GM19238 (cell line): ENCODE measurements around the gene SEPHS2.
"Not testable (repeated sequence)": the region's sequence is repeated elsewhere in the genome, so short reads cannot be mapped to it uniquely, and the experiment has no call there.

Experiments
- DNase-seq: peaks from one replicate; pipeline ENCODE4 v3.0.0; 2011; ENCODE audit warnings: low spot score; ENCODE audit not compliant: insufficient read length

SEPHS2 gene

DNA sequence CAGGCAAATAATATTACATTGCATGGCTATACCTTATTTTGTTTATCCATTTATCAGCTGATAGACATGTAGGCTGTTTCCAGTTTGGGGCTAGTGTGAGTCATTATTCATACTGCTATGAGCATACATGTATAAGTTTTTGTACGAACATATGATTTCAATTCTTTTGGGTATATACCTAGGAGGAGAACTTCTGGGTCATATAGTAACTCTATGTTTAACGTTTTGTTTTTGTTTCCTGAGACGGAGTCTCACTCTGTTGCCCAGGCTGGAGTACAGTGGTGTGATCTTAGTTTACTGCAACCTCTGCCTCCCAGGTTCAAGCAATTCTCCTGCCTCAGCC is 24.5 kb upstream of the SEPHS2 start:
- DNase-seq = no peak

DNA sequence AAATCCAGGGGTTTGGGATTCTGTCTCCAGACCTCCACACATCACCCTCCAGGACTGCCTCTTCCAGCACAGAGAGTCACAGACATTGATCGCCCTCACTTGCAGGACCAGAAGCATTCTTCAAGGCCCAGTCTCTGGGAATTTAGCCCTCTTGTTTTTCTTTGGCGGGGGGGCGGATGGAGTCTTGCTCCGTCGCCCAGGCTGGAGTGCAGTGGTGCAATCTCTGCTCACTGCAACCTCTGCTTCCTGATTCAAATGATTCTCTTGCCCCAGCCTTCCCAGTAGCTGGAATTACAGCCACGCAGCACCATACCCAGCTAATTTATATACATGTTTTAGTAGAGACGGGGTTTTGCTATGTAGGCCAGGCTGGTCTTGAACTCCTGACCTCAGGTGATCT is 18.4 kb upstream of the SEPHS2 start:
- no peak for DNase-seq

DNA sequence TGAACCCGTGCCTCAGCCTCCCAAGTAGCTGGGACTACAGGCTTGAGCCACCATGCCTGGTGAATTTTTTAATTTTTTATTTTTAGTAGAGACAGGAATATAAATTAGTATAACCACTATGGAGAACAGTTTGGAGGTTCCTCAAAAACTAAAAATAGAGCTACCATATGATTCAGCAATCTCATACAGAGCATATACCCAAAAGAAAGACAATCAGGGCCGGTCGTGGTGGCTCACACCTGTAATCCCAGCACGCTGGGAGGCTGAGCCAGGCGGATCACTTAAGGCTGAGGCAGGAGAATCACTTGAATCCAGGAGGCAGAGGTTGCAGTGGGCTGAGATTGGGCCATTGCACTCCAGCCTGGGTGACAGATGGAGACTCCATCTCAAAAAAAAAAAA is 15.8 kb upstream of the SEPHS2 start:
- DNase-seq = not testable (repeated sequence)

DNA sequence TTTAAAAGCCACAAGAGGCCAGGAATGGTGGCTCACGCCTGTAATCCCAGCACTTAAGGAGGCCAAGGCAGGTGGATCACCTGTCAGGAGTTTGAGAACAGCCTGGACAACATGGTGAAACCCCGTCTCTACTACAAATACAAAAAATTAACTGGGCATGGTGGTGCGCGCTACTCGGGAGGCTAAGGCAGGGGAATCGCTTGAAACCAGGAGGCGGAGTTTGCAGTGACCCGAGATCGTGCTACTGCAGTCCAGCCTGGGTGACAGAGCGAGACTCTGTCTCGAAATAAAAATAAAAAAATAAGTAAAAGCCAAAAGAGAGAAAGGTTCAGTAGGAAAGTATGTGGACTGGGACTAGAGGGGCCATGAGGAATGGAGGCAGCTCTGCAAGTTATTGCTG is 13.8 kb upstream of the SEPHS2 start:
- DNase-seq = no peak

DNA sequence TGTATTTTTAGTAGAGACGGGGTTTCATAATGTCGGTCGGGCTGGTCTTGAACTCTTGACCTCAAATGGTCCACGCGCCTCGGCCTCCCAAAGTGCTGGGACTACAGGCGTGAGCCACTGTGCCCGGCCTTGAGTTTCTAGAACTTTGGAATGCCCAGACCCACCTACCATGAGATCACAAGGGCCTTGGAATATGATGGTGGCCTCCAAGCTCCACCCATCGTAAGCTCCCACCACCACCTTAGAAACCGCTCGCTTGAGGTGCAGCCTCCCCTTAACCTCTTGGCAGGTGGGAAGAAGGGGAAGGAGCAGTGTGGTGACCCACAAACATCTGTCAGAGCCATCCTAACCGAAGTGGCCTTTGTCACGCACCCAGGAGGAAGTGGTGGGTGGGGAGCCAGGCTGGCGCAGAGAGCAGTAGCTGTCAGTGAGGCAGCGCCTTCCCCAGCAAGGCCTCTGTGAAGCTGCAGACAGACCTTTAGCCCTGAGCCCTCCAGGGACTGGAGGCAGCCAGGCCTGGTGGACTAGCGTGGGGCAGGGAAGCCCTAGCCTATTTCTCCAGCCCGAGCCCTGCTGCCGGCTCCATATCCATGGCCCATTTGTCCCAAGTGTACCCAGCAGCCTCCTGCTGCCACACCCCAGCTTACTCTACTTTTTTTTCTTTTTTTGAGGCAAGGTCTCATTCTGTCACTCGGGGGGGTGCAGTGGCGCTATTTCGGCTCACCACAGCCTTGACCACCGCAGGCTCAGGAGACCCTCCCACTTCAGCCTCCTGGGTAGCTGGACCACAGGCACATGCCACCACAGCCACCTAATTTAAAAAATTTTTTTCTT is 13.1 kb upstream of the SEPHS2 start:
- peak; percentile 54 for DNase-seq

DNA sequence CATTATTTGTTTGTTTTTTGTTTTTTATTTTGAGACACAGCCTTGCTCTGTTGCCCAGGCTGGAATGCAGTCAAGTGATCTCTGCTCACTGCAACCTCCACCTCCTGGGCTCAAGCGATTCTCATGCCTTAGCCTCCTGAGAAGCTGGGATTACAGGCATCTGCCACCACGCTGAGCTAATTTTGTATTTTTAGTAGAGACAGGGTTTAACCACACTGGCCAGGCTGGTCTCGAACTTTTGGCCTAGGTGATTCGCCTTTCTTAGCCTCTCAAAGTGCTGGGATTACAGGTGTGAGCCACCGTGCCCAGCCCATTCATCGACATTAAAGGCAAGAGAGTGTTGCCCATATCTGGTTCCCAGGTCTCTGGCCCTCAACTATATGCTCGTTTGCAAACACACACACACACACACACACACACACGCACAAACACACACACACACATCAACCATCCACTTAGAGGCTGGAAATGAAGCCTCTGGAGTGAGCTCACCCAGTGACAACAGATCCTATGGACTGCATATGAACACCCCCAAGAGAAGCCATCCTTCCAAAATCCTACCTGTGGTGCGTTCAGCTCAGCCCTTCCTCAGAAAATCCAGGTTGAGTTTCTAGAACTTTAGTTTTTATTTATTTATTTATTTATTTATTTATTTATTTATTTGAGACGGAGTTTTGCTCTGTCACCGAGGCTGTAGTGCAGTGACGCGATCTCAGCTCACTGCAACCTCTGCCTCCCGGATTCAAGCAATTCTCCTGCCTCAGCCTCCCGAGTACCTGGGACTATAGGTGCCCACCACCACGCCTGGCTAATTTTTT is 12.3 kb upstream of the SEPHS2 start:
- DNase-seq = no peak

DNA sequence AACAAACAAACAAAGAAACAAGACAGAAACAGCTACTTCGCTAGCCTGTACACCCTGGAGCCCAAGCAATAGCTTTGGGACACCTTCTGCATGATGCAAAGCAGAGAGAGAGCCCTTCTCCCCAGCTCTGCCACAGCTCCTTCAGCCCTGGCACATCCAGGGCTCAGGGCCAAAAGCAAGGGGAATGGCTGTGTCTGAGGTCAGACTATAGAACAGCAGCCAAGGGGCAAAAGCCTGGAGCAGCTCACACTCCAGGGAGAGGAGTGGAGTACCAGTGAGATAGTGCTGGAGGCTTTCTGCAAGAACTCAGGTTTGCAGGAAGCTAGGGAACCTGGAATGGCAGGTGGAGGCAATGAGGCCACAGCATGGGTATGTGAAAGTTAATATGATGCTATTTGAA is 11.6 kb upstream of the SEPHS2 start:
- DNase-seq = no peak

DNA sequence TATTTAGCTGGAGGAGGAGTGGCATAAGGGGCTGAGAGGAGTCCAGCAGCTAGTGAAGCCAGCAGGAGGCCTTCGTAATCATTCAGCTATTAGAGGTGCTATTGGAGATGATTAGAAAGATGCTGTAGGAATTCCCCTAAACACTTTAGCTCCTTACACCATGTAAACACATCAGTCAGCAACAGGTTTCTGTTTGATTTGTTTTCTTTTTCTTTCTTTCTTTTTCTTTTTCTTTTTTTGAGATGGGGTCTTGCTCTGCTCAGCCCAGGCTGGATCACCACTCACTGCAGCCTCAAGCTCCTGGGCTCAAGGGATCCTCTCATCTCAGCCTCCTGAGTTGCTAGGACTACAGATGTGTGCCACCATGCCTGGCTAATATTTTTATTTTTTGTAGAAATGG is 10.6 kb upstream of the SEPHS2 start:
- DNase-seq = no peak

DNA sequence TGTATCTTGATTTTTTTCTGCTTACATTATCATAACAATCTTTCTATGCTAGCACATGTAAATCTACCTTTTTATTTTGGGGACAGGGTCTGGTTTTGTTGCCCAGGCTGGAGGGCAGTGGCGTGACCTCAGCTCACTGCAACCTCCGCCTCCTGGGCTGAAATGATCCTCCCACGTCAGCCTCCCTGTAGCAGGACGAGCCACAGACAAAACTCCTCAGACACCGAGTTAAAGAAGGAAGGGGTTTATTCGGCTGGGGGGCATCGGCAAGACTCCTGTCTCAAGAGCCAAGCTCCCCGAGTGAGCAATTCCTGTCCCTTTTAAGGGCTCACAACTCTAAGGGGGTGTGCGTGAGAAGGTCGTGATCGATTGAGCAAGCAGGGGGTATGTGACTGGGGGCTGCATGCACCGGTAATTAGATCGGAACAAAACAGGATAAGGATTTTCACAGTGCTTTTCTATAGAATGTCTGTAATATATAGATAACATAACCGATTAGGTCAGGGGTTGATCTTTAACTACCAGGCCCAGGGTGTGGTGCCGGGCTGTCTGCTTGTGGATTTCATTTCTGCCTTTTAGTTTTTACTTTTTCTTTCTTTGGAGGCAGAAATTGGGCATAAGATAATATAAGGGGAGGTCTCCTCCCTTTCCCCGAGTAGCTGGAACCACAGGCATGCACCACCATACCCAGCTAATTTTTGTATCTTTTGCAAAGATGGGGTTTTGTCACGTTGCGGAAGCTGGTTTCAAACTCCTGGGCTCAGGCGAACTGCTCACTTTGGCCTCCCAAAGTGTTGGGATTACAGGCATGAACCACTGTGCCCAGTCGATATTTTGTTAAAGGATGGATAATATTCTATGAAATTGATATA is 7.3 kb upstream of the SEPHS2 start:
- DNase-seq = not testable (repeated sequence)

DNA sequence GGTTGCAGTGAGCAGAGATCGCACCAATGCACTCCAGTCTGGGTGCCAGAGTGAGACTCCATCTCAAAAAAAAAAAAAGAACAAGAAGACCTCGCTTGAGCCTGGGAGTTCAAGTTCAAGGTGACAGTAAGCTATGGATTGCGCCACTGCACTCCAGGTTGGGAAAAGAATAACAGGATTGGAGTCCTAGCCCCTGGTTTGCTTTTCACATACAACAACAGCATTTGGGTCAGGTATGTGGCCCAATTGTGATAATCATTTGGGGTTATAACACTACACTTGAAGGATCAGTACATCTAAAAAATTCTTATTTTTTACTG is 3.4 kb upstream of the SEPHS2 start:
- no peak for DNase-seq

DNA sequence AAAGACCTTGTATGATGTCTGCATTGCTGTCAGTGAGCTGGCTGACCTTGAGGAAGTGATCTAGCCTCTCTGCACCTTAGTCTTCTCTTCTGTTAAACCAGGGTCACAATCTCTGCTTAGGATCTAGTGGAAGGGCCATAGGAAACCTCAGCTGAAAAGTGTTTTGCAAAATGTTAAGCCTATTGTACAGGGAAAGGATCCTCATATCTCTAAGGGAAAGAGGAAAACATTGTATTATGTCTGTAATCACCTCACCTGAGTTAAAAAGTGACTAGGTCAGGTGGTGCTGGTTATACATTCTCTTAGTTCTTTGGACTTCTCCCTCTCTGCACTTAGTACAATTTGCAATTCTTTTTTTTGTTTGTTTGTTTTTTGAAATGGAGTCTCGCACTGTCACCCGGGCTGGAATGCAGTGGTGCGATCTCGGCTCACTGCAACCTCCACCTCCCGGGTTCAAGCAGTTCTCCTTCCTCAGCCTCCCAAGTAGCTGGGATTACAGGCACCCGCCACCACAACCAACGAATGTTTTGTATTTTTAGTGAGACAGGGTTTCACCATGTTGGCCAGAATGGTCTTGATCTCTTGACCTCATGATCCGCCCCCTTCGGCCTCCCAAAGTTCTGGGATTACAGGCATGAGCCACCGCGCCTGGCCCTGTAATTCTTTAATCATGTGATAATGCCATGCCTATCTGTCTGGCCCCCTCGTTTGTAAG is 2.0 kb upstream of the SEPHS2 start:
- DNase-seq = no peak

DNA sequence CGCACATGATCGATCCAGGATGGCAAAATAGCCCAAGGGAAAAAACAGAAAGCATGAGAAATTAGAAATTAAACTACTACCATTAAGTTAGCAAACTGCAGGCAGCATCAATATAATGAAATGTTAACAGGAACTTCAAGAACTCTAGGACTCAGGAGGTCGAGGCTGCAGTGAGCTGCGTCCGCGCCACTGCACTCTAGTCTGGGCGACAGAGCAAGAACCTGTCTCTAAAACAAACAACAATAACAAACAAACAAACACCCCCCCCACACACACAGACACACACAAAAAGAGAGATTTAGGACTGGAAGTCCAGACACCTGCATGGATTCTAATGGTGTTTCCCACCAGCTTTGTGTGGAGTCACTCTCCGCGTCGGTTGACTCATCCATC is 525 bp upstream of the SEPHS2 start:
- DNase-seq = no peak

DNA sequence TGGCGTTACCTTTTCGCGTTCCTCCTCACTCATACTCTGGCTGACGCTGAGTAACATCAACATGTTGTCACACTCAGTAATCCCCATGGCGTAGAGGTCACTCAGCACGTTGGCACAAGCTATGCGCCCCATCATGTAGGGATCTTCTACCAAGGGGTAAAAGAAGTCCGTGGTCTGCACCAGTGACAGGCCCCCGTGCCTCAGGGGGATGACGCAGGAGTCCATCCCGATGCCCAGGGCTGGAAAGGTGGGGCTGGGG is 596 bp downstream of the SEPHS2 start:
- DNase-seq = no peak

DNA sequence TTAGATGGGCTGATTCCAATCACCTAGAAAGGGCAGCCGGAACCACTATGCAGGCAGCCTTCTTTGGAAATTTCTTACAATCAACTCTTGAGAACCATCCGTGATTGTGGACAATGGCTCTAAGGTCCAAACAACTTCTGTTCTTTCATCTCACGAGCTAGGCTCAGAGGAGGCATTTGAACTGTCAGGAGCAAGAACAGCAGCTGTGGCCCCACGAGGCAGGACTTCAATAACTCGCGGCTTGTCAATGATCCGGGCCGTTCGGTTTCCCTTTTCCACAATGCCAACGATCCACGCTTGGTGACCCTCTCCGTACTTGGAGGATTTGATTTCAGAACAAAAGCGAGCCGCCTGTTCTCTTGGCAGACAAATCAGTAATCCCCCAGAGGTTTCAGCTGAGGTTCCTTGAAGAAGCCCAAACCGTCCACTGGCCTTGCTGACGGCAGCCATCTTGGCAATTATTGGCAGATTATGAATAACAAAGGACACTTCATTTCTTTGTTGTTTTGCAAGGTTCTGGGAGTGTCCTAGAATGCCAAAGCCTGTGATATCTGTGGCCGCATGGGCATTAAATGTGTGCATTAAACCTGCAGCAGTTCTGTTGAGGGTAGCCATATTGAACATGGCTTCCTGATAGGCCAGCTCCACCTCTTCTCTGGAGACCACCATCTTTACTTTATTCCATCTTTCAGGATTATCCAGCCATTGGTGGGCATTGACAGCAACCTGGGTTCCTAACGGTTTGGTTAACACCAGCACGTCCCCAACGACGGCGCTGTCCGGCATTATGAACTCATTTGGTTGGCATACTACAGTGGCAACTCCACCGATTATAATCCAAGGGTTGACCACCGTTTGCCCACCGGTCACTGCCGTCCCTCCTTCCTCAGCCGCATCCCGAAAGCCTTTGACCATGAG is 1.2 kb downstream of the SEPHS2 start:
- DNase-seq = no peak

DNA sequence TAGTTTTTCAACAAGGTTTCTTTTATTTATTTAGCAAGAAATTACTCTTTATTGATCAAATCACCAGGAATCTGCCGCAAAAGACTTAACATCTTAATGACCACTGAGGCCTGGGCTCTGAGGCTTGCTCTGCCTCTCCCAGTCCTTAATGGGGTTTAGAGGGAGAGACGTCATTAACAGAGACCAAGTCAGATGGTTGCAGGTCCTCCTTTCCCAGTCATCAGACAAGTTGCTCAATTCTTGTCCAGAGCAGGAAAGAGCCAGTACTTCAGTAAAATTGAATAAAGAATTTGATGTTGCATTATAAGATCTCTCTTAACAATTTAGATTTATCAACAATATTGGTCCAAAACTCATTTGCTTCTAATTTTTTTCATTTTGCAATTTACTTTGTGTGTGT is 2.0 kb downstream of the SEPHS2 start:
- DNase-seq = no peak

DNA sequence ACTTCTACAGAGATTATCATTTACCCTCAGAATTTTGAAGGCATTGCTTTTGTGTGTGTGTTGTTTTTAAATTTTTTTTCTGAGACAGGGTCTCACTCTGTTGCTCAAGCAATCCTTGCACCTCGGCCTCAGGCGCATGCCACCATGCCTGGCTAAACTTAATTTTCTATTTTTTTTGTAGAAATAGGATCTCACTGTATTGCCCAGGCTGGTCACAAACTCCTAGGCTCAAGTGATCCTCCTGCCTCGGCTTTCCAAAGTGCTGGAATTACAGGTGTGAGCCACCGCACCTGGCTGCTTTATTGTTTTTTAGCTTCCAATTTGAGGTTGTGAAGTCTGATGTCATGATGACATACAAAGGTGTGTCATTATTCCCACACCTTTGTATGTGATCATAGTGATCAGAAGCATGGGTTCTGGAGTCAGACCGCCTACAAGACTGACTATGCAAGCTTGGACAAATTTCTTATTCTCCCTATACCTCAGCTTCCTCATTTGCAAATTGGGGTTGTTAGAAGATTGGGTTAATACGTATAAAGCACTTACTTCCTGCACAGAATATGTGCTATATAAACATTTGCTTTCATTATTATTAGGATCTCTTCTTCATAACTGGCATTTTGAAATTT is 5.8 kb downstream of the SEPHS2 start:
- DNase-seq = no peak

DNA sequence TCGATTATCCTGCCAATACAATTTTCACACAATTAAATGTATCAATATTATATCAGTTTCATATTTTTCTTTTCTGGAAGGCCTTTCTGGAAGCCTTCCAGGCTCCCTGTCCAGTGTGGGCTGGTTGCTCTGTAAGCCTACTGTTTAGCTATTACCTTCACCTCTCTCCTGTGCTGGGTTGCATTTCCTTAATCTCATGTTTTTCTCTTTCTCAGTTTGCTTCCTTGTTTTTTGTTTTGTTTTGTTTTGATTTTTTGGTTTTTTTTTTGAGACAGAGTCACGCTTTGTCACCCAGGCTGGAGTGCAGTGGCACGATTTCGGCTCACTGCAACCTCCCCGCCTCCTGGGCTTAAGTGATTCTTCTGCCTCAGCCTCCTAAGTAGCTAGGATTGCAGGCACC is 6.8 kb downstream of the SEPHS2 start:
- no peak for DNase-seq

DNA sequence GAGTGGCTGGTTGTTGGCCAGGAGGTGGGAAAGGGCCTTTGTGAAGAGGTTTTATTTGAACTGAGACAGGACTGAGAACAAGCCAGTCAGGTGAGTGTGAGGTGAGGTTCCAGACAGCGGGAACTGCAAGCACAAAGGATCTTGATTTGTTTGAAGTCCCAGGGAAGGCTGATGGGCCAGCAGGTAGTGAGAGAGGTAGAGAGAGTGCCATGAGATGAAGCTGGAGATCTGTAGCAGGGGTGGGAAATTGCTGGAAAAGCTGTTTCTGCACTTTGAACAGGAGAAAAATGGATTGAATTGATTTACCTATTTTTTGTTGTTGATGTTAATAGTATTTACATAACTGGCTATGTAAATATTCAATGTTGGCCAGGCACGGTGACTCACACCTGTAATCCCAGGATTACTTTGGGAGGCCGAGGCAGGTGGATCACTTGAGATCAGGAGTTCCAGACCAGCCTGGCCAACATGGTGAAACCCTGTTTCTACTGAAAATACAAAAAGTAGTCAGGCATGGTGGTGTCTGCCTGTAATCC is 8.1 kb downstream of the SEPHS2 start:
- no peak for DNase-seq

DNA sequence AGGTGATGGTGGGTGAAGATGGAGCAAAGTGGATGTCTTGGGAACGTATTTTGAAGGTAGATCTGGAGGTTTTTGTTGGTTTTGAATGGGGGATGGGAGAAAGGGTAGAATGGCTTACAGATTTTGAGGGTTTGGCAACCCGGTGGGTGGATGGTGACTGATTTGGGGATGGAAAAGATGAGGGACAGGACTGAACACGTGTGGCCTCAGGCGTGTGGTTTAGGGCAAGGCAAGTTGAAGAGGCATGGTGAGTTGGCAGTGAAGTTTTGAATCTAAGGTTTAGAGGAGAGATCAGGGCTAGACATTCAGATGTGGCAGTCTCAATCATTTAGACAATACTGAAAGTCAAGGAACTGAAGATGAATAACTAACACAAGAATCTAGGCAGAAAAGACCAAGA is 10.8 kb downstream of the SEPHS2 start:
- DNase-seq = no peak

DNA sequence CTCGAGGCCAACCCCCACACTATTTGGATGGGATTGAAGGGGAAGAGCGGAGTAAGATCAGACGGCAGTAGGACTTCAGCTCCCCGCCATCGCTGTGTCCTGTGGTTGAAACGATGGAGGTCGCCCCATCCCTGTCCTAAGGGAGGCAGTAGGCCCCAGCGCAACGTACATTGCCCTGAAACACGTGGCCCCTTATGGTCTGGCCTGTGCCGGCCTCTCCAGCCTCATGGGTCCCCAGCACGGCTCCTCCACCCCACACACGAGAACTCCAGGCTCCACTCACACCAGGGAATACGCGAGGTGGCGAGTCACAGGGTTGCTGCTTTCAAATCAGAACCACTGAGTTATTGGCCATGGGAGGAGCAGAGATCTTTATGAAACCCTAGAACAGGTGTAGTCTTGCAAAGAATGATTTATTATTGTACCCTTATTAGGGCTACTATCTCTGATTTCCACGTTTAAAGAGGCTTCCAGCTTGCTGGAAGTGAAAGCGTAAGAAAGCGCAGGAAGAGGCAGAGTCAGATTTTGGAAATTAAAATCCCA is 15.2 kb downstream of the SEPHS2 start:
- DNase-seq = no peak
